WTC11 (cell line): ENCODE results near the gene HS3ST3A1. TPM values are rescaled to one million over a fixed set of nuclear protein-coding genes. Genes with fewer than 3 reads are reported as not detected.
A peak's percentile ranks its signal among the peaks of the same experiment; 100 is the strongest.

Source experiments
- ATAC-seq: fragments of 200-7000 bp; cut with Tn5 transposase; 2 replicates; pipeline ENCODE4 v1.10.0; 2021; ENCODE audit warnings: mild to moderate bottlenecking, moderate library complexity
- CTCF ChIA-PET: fragments of 300-600 bp; sonication (Branson Sonifier 250); formaldehyde crosslinking; loops from one replicate; lab custom pipeline; 2021; ENCODE audit warnings: antibody characterized with exemption; lab: Charles Lee
- POLR2A ChIA-PET: fragments of 350-600 bp; sonication (Branson Sonifier 250); formaldehyde crosslinking; loops from one replicate; lab custom pipeline; 2021; ENCODE audit warnings: antibody characterized with exemption; lab: Charles Lee
- DNase-seq: peaks from one replicate; pipeline ENCODE4 v3.0.0; 2021; ENCODE audit warnings: low spot score
- H3K27ac Mint-ChIP-seq: 2 replicates; pipeline ENCODE4 v1.8.0; 2021; ENCODE audit warnings: mixed read lengths
- H3K27me3 Mint-ChIP-seq: 2 replicates; pipeline ENCODE4 v1.8.0; 2021; ENCODE audit warnings: low read depth, mild to moderate bottlenecking, moderate library complexity, mixed read lengths
- H3K36me3 Mint-ChIP-seq: 2 replicates; pipeline ENCODE4 v1.8.0; 2021; ENCODE audit warnings: mixed read lengths
- H3K4me1 Mint-ChIP-seq: 2 replicates; pipeline ENCODE4 v1.8.0; 2022; ENCODE audit warnings: mixed read lengths
- H3K4me3 Mint-ChIP-seq: 2 replicates; pipeline ENCODE4 v1.8.0; 2021; ENCODE audit warnings: mild to moderate bottlenecking, moderate library complexity, mixed read lengths
- H3K9me3 Mint-ChIP-seq: 2 replicates; pipeline ENCODE4 v1.8.0; 2021; ENCODE audit warnings: mixed read lengths
- ATF1 ChIP-seq: sonication (generic); formaldehyde crosslinking; IDR thresholded peaks from 2 replicates; pipeline ENCODE4 v1.8.1; 2023; ENCODE audit warnings: mild to moderate bottlenecking, moderate library complexity, missing genetic modification reagents
- E2F1 ChIP-seq: sonication (generic); formaldehyde crosslinking; IDR thresholded peaks from 2 replicates; pipeline ENCODE4 v1.8.0; 2022; ENCODE audit warnings: mild to moderate bottlenecking, missing genetic modification reagents
- ELF4 ChIP-seq: sonication (generic); formaldehyde crosslinking; IDR thresholded peaks from 2 replicates; pipeline ENCODE4 v1.8.1; 2022; ENCODE audit warnings: low read depth, mild to moderate bottlenecking, moderate library complexity, missing genetic modification reagents
- EMX1 ChIP-seq: fragments of 250-450 bp; sonication (Bioruptor Pico); IDR thresholded peaks from 2 replicates; pipeline ENCODE4 v1.8.0; 2021; ENCODE audit warnings: mild to moderate bottlenecking
- FOXK1 ChIP-seq: sonication (generic); formaldehyde crosslinking; IDR thresholded peaks from 2 replicates; pipeline ENCODE4 v1.8.0; 2022; ENCODE audit warnings: mild to moderate bottlenecking, moderate library complexity, missing genetic modification reagents
- GABPB1 ChIP-seq: sonication (generic); formaldehyde crosslinking; IDR thresholded peaks from 2 replicates; pipeline ENCODE4 v1.8.1; 2023; ENCODE audit warnings: mild to moderate bottlenecking, missing genetic modification reagents
- GRHL2 ChIP-seq: fragments of 250-450 bp; sonication (Bioruptor Pico); IDR thresholded peaks from 2 replicates; pipeline ENCODE4 v1.8.0; 2022; ENCODE audit warnings: mild to moderate bottlenecking, moderate library complexity; ENCODE audit not compliant: insufficient replicate concordance, severe bottlenecking
- GTF2I ChIP-seq: fragments of 250-450 bp; sonication (Bioruptor Pico); conservative IDR thresholded peaks from 2 replicates; pipeline ENCODE4 v1.4.0; 2021; ENCODE audit warnings: mild to moderate bottlenecking
- KAT7 ChIP-seq: sonication (generic); formaldehyde crosslinking; IDR thresholded peaks from 2 replicates; pipeline ENCODE4 v1.8.1; 2023; ENCODE audit warnings: missing genetic modification reagents, mild to moderate bottlenecking, borderline replicate concordance
- MLX ChIP-seq: sonication (generic); formaldehyde crosslinking; IDR thresholded peaks from 2 replicates; pipeline ENCODE4 v1.8.1; 2023; ENCODE audit warnings: mild to moderate bottlenecking, missing genetic modification reagents, moderate library complexity
- NR3C1 ChIP-seq: sonication (generic); formaldehyde crosslinking; conservative IDR thresholded peaks from 2 replicates; pipeline ENCODE4 v1.8.1; 2023; ENCODE audit warnings: low read depth, mild to moderate bottlenecking, missing genetic modification reagents
- PRRX2 ChIP-seq: fragments of 250-450 bp; sonication (Bioruptor Pico); IDR thresholded peaks from 2 replicates; pipeline ENCODE4 v1.8.0; 2021; ENCODE audit warnings: mild to moderate bottlenecking
- SOX15 ChIP-seq: fragments of 250-450 bp; sonication (Bioruptor Pico); IDR thresholded peaks from 2 replicates; pipeline ENCODE4 v1.9.0; 2021; ENCODE audit warnings: mild to moderate bottlenecking
- TEAD4 ChIP-seq: sonication (generic); formaldehyde crosslinking; IDR thresholded peaks from 2 replicates; pipeline ENCODE4 v1.8.0; 2022; ENCODE audit warnings: mild to moderate bottlenecking, missing genetic modification reagents
- TP53 ChIP-seq: sonication (generic); formaldehyde crosslinking; IDR thresholded peaks from 2 replicates; pipeline ENCODE4 v1.8.1; 2023; ENCODE audit warnings: mild to moderate bottlenecking, missing genetic modification reagents
- ZBTB21 ChIP-seq: sonication (generic); formaldehyde crosslinking; IDR thresholded peaks from 2 replicates; pipeline ENCODE4 v1.8.1; 2023; ENCODE audit warnings: mild to moderate bottlenecking, missing genetic modification reagents, borderline replicate concordance
- ZNF138 ChIP-seq: sonication (generic); formaldehyde crosslinking; conservative IDR thresholded peaks from 2 replicates; pipeline ENCODE4 v1.8.1; 2022; ENCODE audit warnings: mild to moderate bottlenecking, moderate library complexity, missing genetic modification reagents
- ZNF219 ChIP-seq: sonication (generic); formaldehyde crosslinking; IDR thresholded peaks from 2 replicates; pipeline ENCODE4 v1.8.0; 2023; ENCODE audit warnings: missing genetic modification reagents, mild to moderate bottlenecking, borderline replicate concordance
- ZNF263 ChIP-seq: sonication (generic); formaldehyde crosslinking; IDR thresholded peaks from 2 replicates; pipeline ENCODE4 v1.8.1; 2022; ENCODE audit warnings: low read depth, mild to moderate bottlenecking, moderate library complexity, missing genetic modification reagents
- ZNF317 ChIP-seq: sonication (generic); formaldehyde crosslinking; IDR thresholded peaks from 2 replicates; pipeline ENCODE4 v1.8.1; 2023; ENCODE audit warnings: low read depth, mild to moderate bottlenecking, moderate library complexity, missing genetic modification reagents, borderline replicate concordance
- ZNF416 ChIP-seq: fragments of 250-450 bp; sonication (Bioruptor Pico); IDR thresholded peaks from 2 replicates; pipeline ENCODE4 v1.9.0; 2021; ENCODE audit warnings: mild to moderate bottlenecking, inconsistent platforms
- ZNF671 ChIP-seq: fragments of 250-450 bp; sonication (Bioruptor Pico); IDR thresholded peaks from 2 replicates; pipeline ENCODE4 v1.8.0; 2021; ENCODE audit warnings: mild to moderate bottlenecking
- ZSCAN18 ChIP-seq: fragments of 250-450 bp; sonication (Bioruptor Pico); IDR thresholded peaks from 2 replicates; pipeline ENCODE4 v2.1.2; 2022; ENCODE audit warnings: mild to moderate bottlenecking, moderate library complexity
- total RNA-seq: library from RNA; stranded (reverse); gene quantifications from 3 replicates; pipeline ENCODE4 v1.2.3, GENCODE V29; 2021
- TF ChIP-seq, protein P1 (sequence below): sonication (generic); formaldehyde crosslinking; IDR thresholded peaks from 2 replicates; pipeline ENCODE4 v1.8.0; 2023; ENCODE audit warnings: missing genetic modification reagents, mild to moderate bottlenecking, borderline replicate concordance
- TF ChIP-seq, protein P2 (sequence below): sonication (generic); formaldehyde crosslinking; IDR thresholded peaks from 2 replicates; pipeline ENCODE4 v1.8.1; 2023; ENCODE audit warnings: mild to moderate bottlenecking, missing genetic modification reagents

HS3ST3A1 gene
- total RNA-seq, 1 experiment from 2014 or later = 9.7 TPM

- TF ChIP-seq NR3C1 = no peak
- TF ChIP-seq SOX15 (CRISPR knock-in tag) = no peak
- TF ChIP-seq ZNF219 = no peak
- TF ChIP-seq ZNF263 (CRISPR knock-in tag) = no peak
- no peak for TF ChIP-seq ZBTB21
- TF ChIP-seq, all 79 proteins: peak for 0
- POLR2A ChIA-PET = interaction anchor here (0.6 kb wide), 1 partner anchor 220 kb away, joined by 7 read pairs; no protein-coding TSS in a partner anchor
- Mint-ChIP-seq H3K27me3 (no peaks in the 10 kb centered on the region), H3K27ac (peak overlapping the region; percentile 65; the same call in 1 of the 2 replicates), H3K4me3 (no peak overlapping the region), H3K36me3 (no peaks in the 10 kb centered on the region), H3K4me1 (peaks cover 38% of the 10 kb centered on the region), H3K9me3 (no peaks in the 10 kb centered on the region)
- CTCF ChIA-PET = interaction anchor here (0.5 to 0.6 kb wide), 2 partner anchors 41 to 261 kb away, joined by 5 to 7 read pairs; no protein-coding TSS in a partner anchor
- DNase-seq = no peak
- ATAC-seq = peak; percentile 46
These were observed 41.5 kb upstream of the HS3ST3A1 start for GRCh38 chr17:13643180-13643579.

DNA sequence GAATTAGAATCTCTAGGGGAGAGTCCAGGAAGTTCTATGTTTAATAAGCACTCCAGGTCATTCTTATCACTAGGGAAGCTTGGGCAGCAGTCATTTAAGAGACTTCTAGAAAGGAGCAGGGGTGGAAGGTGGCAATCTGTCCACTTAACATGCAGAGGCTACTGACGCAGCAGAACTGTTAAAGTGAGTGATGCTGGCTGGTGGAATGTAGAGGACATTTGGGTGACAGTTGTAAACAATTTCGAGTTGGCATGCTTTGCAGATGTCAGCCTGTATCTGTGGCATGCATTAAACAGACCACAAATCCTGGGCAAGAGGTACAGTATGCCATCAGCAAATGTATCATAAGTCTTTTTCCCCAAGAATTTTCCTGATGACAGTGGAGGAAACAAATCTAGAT, 40.5 kb upstream of the HS3ST3A1 start:
- H3K4me3 Mint-ChIP-seq = no peak overlapping the region
- no peaks in the 10 kb centered on the region for H3K27me3 Mint-ChIP-seq
- TF ChIP-seq ZNF138 (CRISPR knock-in tag) = no peak
- TF ChIP-seq ZNF317 (CRISPR knock-in tag) = no peak
- TF ChIP-seq GRHL2 (CRISPR knock-in tag) = no peak
- TF ChIP-seq, protein P1, sequence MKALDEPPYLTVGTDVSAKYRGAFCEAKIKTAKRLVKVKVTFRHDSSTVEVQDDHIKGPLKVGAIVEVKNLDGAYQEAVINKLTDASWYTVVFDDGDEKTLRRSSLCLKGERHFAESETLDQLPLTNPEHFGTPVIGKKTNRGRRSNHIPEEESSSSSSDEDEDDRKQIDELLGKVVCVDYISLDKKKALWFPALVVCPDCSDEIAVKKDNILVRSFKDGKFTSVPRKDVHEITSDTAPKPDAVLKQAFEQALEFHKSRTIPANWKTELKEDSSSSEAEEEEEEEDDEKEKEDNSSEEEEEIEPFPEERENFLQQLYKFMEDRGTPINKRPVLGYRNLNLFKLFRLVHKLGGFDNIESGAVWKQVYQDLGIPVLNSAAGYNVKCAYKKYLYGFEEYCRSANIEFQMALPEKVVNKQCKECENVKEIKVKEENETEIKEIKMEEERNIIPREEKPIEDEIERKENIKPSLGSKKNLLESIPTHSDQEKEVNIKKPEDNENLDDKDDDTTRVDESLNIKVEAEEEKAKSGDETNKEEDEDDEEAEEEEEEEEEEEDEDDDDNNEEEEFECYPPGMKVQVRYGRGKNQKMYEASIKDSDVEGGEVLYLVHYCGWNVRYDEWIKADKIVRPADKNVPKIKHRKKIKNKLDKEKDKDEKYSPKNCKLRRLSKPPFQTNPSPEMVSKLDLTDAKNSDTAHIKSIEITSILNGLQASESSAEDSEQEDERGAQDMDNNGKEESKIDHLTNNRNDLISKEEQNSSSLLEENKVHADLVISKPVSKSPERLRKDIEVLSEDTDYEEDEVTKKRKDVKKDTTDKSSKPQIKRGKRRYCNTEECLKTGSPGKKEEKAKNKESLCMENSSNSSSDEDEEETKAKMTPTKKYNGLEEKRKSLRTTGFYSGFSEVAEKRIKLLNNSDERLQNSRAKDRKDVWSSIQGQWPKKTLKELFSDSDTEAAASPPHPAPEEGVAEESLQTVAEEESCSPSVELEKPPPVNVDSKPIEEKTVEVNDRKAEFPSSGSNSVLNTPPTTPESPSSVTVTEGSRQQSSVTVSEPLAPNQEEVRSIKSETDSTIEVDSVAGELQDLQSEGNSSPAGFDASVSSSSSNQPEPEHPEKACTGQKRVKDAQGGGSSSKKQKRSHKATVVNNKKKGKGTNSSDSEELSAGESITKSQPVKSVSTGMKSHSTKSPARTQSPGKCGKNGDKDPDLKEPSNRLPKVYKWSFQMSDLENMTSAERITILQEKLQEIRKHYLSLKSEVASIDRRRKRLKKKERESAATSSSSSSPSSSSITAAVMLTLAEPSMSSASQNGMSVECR (CRISPR knock-in tag) = no peak
- no peak for TF ChIP-seq GTF2I (CRISPR knock-in tag)
- no peak for TF ChIP-seq FOXK1 (CRISPR knock-in tag)
- no peak for TF ChIP-seq ZNF671 (CRISPR knock-in tag)
- no peak for TF ChIP-seq ZNF416 (CRISPR knock-in tag)
- no peak for TF ChIP-seq ELF4
- TF ChIP-seq GABPB1 (CRISPR knock-in tag) = no peak
- TF ChIP-seq ATF1 (CRISPR knock-in tag) = no peak
- TF ChIP-seq EMX1 (CRISPR knock-in tag) = no peak
- DNase-seq (no peak), ATAC-seq (no peak)
- POLR2A ChIA-PET = no interaction called here
- CTCF ChIA-PET = interaction anchor here (0.5 kb wide), 1 partner anchor 17 kb away, joined by 4 read pairs; no protein-coding TSS in a partner anchor
- H3K27ac Mint-ChIP-seq = no peak overlapping the region
- peaks cover 36% of the 10 kb centered on the region for H3K4me1 Mint-ChIP-seq
- no peaks in the 10 kb centered on the region; the same call in 1 of the 2 replicates for H3K36me3 Mint-ChIP-seq
- peaks cover 3% of the 10 kb centered on the region; the same call in 1 of the 2 replicates for H3K9me3 Mint-ChIP-seq

- no peak overlapping the region for H3K4me3 Mint-ChIP-seq
- H3K9me3 Mint-ChIP-seq = peaks cover 3% of the 10 kb centered on the region; the same call in 1 of the 2 replicates
- peak overlapping the region; percentile 73; the same call in 1 of the 2 replicates for H3K27ac Mint-ChIP-seq
- DNase-seq (no peak), ATAC-seq (no peak; the same call in 1 of the 2 replicates)
- POLR2A ChIA-PET = no interaction called here
- peaks cover 41% of the 10 kb centered on the region for H3K4me1 Mint-ChIP-seq
- CTCF ChIA-PET = no interaction called here
- no peaks in the 10 kb centered on the region for H3K27me3 Mint-ChIP-seq
- no peaks in the 10 kb centered on the region; the same call in 1 of the 2 replicates for H3K36me3 Mint-ChIP-seq
- TF ChIP-seq PRRX2 (CRISPR knock-in tag) (no peak), TP53 (CRISPR knock-in tag) (no peak), FOXK1 (CRISPR knock-in tag) (no peak), ZNF416 (CRISPR knock-in tag) (no peak), TEAD4 (CRISPR knock-in tag) (no peak), E2F1 (CRISPR knock-in tag) (no peak), ZSCAN18 (CRISPR knock-in tag) (no peak), MLX (CRISPR knock-in tag) (no peak), KAT7 (CRISPR knock-in tag) (no peak), ZNF671 (CRISPR knock-in tag) (no peak)
- TF ChIP-seq, protein P2, sequence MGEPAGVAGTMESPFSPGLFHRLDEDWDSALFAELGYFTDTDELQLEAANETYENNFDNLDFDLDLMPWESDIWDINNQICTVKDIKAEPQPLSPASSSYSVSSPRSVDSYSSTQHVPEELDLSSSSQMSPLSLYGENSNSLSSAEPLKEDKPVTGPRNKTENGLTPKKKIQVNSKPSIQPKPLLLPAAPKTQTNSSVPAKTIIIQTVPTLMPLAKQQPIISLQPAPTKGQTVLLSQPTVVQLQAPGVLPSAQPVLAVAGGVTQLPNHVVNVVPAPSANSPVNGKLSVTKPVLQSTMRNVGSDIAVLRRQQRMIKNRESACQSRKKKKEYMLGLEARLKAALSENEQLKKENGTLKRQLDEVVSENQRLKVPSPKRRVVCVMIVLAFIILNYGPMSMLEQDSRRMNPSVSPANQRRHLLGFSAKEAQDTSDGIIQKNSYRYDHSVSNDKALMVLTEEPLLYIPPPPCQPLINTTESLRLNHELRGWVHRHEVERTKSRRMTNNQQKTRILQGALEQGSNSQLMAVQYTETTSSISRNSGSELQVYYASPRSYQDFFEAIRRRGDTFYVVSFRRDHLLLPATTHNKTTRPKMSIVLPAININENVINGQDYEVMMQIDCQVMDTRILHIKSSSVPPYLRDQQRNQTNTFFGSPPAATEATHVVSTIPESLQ (CRISPR knock-in tag) = no peak
These were observed 38.8 kb upstream of the HS3ST3A1 start for GRCh38 chr17:13640551-13640950.
